SK-N-SH treated with all-trans-retinoic acid at 6 μM for 48 hours (cell line): Measurements from ENCODE around the gene AP3S1.

ENCODE experiments used
- ARNTL ChIP-seq: fragments of 450-650 bp; formaldehyde crosslinking; IDR thresholded peaks from 2 replicates; pipeline ENCODE4 v1.5.0; 2020; ENCODE audit warnings: low read depth, mild to moderate bottlenecking, moderate library complexity, borderline replicate concordance
- CREB5 ChIP-seq: fragments of 250-450 bp; sonication (Bioruptor Pico); IDR thresholded peaks from 2 replicates; pipeline ENCODE4 v1.5.1; 2020; ENCODE audit warnings: low read depth, mild to moderate bottlenecking, moderate library complexity
- GLIS3 ChIP-seq: fragments of 250-450 bp; sonication (Bioruptor Pico); IDR thresholded peaks from 2 replicates; pipeline ENCODE4 v1.5.0; 2020; ENCODE audit warnings: mild to moderate bottlenecking, moderate library complexity
- SNAI2 ChIP-seq: fragments of 250-450 bp; sonication (Bioruptor Pico); IDR thresholded peaks from 2 replicates; pipeline ENCODE4 v1.5.0; 2020; ENCODE audit warnings: mild to moderate bottlenecking, moderate library complexity
- ZFP3 ChIP-seq: fragments of 250-450 bp; sonication (Bioruptor Pico); IDR thresholded peaks from 2 replicates; pipeline ENCODE4 v1.5.0; 2020; ENCODE audit warnings: mild to moderate bottlenecking, moderate library complexity
- ZFP30 ChIP-seq: fragments of 450-650 bp; formaldehyde crosslinking; IDR thresholded peaks from 2 replicates; pipeline ENCODE4 v1.5.0; 2022; ENCODE audit warnings: mild to moderate bottlenecking, moderate library complexity

- TF ChIP-seq ZFP30 (CRISPR knock-in tag) (no peak), ARNTL (no peak), SNAI2 (CRISPR knock-in tag) (no peak), GLIS3 (CRISPR knock-in tag) (no peak), CREB5 (CRISPR knock-in tag) (no peak), ZFP3 (CRISPR knock-in tag) (no peak)
These were observed 43.0 kb downstream of the AP3S1 start for GRCh38 chr5:115884704-115885103.
